ENCODE data around the gene CEP170.

DNA sequence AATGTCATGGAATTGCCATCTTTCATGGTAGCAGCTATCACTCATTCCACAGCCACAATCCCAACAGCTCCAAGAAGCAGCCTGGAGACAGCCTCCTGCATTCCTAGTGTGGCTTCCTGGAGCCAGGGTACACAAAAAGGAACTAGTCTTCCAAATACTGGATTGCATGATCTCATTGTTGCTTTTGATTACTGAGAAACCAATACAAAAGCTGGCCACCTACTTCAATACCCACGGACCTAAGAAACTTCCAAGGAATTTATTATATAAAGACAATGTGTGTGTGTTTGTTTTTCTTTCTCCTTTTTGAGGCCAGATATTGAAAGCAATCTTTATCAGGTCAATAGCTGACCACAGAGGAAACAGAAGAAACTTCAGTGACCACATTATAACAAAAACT is 25.6 kb downstream of the CEP170 start:
- TF ChIP-seq, protein P1, sequence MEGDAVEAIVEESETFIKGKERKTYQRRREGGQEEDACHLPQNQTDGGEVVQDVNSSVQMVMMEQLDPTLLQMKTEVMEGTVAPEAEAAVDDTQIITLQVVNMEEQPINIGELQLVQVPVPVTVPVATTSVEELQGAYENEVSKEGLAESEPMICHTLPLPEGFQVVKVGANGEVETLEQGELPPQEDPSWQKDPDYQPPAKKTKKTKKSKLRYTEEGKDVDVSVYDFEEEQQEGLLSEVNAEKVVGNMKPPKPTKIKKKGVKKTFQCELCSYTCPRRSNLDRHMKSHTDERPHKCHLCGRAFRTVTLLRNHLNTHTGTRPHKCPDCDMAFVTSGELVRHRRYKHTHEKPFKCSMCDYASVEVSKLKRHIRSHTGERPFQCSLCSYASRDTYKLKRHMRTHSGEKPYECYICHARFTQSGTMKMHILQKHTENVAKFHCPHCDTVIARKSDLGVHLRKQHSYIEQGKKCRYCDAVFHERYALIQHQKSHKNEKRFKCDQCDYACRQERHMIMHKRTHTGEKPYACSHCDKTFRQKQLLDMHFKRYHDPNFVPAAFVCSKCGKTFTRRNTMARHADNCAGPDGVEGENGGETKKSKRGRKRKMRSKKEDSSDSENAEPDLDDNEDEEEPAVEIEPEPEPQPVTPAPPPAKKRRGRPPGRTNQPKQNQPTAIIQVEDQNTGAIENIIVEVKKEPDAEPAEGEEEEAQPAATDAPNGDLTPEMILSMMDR (IDR thresholded peaks at IDR 0.05): no peak
- TF ChIP-seq POLR2A (IDR thresholded peaks at IDR 0.05): no peak

Measured in Peyer's patch (tissue), 4 donors.